GM21717 (cell line): ENCODE measurements around the gene CMPK2.
"Not testable (repeated sequence)": the region's sequence is repeated elsewhere in the genome, so short reads cannot be mapped to it uniquely, and the experiment has no call there.

Experiments used
- ATAC-seq: cut with Tn5 transposase; IDR thresholded peaks from one replicate; pipeline ENCODE4 v1.9.1; 2021; ENCODE audit warnings: mild to moderate bottlenecking, moderate library complexity; ENCODE audit not compliant: unreplicated experiment

CMPK2 gene

GRCh38 chr2:6881046-6881445 lies 15.3 kb upstream of the CMPK2 start:
- ATAC-seq = no peak

- no peak for ATAC-seq
Measured at GRCh38 chr2:6880200-6880733, 14.6 kb upstream of the CMPK2 start.

GRCh38 chr2:6879011-6879410 lies 13.3 kb upstream of the CMPK2 start:
- ATAC-seq = no peak

GRCh38 chr2:6878549-6878948 lies 12.8 kb upstream of the CMPK2 start:
- no peak for ATAC-seq

- ATAC-seq = peak; percentile 88
Measured at GRCh38 chr2:6877402-6878304, 11.9 kb upstream of the CMPK2 start, which contains the start of gene RSAD2. Gene RSAD2 (plus strand): TSS chr2:6877777. CDS start chr2:6877801, 24 bp downstream.

- ATAC-seq = no peak
Measured at GRCh38 chr2:6876309-6876708, 10.6 kb upstream of the CMPK2 start.

- ATAC-seq = no peak
Measured at GRCh38 chr2:6874032-6874431, 8.3 kb upstream of the CMPK2 start.

GRCh38 chr2:6872394-6872793 lies 6.7 kb upstream of the CMPK2 start:
- ATAC-seq = peak; percentile 75

- ATAC-seq = no peak
Measured at GRCh38 chr2:6866982-6867381, 1.3 kb upstream of the CMPK2 start.

GRCh38 chr2:6866275-6866671 lies 566 bp upstream of the CMPK2 start:
- ATAC-seq = peak; percentile 39

GRCh38 chr2:6864923-6865345 lies 773 bp downstream of the CMPK2 start:
- ATAC-seq = peak; percentile 25

- no peak for ATAC-seq
Measured at GRCh38 chr2:6864231-6864754, 1.4 kb downstream of the CMPK2 start.

- no peak for ATAC-seq
Measured at GRCh38 chr2:6863792-6864191, 1.9 kb downstream of the CMPK2 start.

- no peak for ATAC-seq
Measured at GRCh38 chr2:6860296-6860695, 5.4 kb downstream of the CMPK2 start.

GRCh38 chr2:6858466-6859027 lies 7.2 kb downstream of the CMPK2 start:
- ATAC-seq = not testable (repeated sequence)

GRCh38 chr2:6856548-6856920 lies 9.2 kb downstream of the CMPK2 start:
- no peak for ATAC-seq

- ATAC-seq = no peak
Measured at GRCh38 chr2:6855860-6856547, 9.7 kb downstream of the CMPK2 start.

- ATAC-seq = no peak
Measured at GRCh38 chr2:6854416-6854815, 11.3 kb downstream of the CMPK2 start.

GRCh38 chr2:6852195-6852594 lies 13.5 kb downstream of the CMPK2 start:
- no peak for ATAC-seq

- ATAC-seq = no peak
Measured at GRCh38 chr2:6846967-6847681, 18.6 kb downstream of the CMPK2 start.

- no peak for ATAC-seq
Measured at GRCh38 chr2:6846540-6846939, 19.2 kb downstream of the CMPK2 start.
